ENCODE measurements around the gene RNF213.

The RNF213 gene

GRCh38 chr17:80414803-80415625 lies 154.4 kb downstream of the RNF213 start, which contains the start of gene ENDOV:
Gene ENDOV, plus strand, starts transcription at chr17:80415167. Its CDS starts 28 bp downstream, at chr17:80415195.
- peak within 1 kb of the TSS; percentile 79 for H3K27ac Mint-ChIP-seq
- H3K4me1 Mint-ChIP-seq: peaks cover 28% of the 10 kb centered on the region
- H3K27me3 Mint-ChIP-seq: peaks cover 8% of the 10 kb centered on the region
- no peaks in the 10 kb centered on the region for H3K9me3 Mint-ChIP-seq
- peaks cover 3% of the 10 kb centered on the region for H3K36me3 Mint-ChIP-seq
- H3K4me3 Mint-ChIP-seq: peak within 1 kb of the TSS; percentile 84

GRCh38 chr17:80415626-80416137 lies 155.0 kb downstream of the RNF213 start:
- peaks cover 28% of the 10 kb centered on the region for H3K4me1 Mint-ChIP-seq
- peaks cover 8% of the 10 kb centered on the region for H3K27me3 Mint-ChIP-seq
- H3K9me3 Mint-ChIP-seq: no peaks in the 10 kb centered on the region
- H3K27ac Mint-ChIP-seq: no peak overlapping the region
- H3K4me3 Mint-ChIP-seq: peak overlapping the region; percentile 84
- peaks cover 3% of the 10 kb centered on the region for H3K36me3 Mint-ChIP-seq

- Mint-ChIP-seq H3K27ac (peak overlapping the region; percentile 43), H3K4me3 (peak overlapping the region; percentile 84), H3K9me3 (no peaks in the 10 kb centered on the region), H3K4me1 (peaks cover 28% of the 10 kb centered on the region), H3K27me3 (peaks cover 8% of the 10 kb centered on the region), H3K36me3 (peaks cover 3% of the 10 kb centered on the region)
Measured at GRCh38 chr17:80416260-80416939, 155.7 kb downstream of the RNF213 start.

GRCh38 chr17:80416940-80417293 lies 156.3 kb downstream of the RNF213 start:
- no peaks in the 10 kb centered on the region for H3K9me3 Mint-ChIP-seq
- peaks cover 8% of the 10 kb centered on the region for H3K27me3 Mint-ChIP-seq
- H3K4me1 Mint-ChIP-seq: peaks cover 28% of the 10 kb centered on the region
- peak overlapping the region; percentile 84 for H3K4me3 Mint-ChIP-seq
- H3K27ac Mint-ChIP-seq: peak overlapping the region; percentile 43
- peaks cover 3% of the 10 kb centered on the region for H3K36me3 Mint-ChIP-seq

GRCh38 chr17:80418589-80418988 lies 157.9 kb downstream of the RNF213 start:
- H3K36me3 Mint-ChIP-seq: peaks cover 3% of the 10 kb centered on the region
- H3K27ac Mint-ChIP-seq: no peak overlapping the region
- H3K9me3 Mint-ChIP-seq: no peaks in the 10 kb centered on the region
- H3K27me3 Mint-ChIP-seq: peaks cover 4% of the 10 kb centered on the region
- no peak overlapping the region for H3K4me3 Mint-ChIP-seq
- H3K4me1 Mint-ChIP-seq: peaks cover 28% of the 10 kb centered on the region

- no peak overlapping the region for H3K4me3 Mint-ChIP-seq
- peaks cover 3% of the 10 kb centered on the region for H3K36me3 Mint-ChIP-seq
- H3K27me3 Mint-ChIP-seq: no peaks in the 10 kb centered on the region
- peaks cover 28% of the 10 kb centered on the region for H3K4me1 Mint-ChIP-seq
- H3K27ac Mint-ChIP-seq: no peak overlapping the region
- no peaks in the 10 kb centered on the region for H3K9me3 Mint-ChIP-seq
Measured at GRCh38 chr17:80419255-80419654, 158.6 kb downstream of the RNF213 start.

GRCh38 chr17:80421381-80422090 lies 160.9 kb downstream of the RNF213 start:
- Mint-ChIP-seq H3K27ac (no peak overlapping the region), H3K36me3 (peaks cover 3% of the 10 kb centered on the region), H3K4me3 (no peak overlapping the region), H3K4me1 (peaks cover 27% of the 10 kb centered on the region), H3K9me3 (no peaks in the 10 kb centered on the region), H3K27me3 (no peaks in the 10 kb centered on the region)

- Mint-ChIP-seq H3K4me1 (peaks cover 25% of the 10 kb centered on the region), H3K27ac (no peak overlapping the region), H3K27me3 (no peaks in the 10 kb centered on the region)
Measured at GRCh38 chr17:80422276-80422675, 161.6 kb downstream of the RNF213 start.

GRCh38 chr17:80422981-80423380 lies 162.3 kb downstream of the RNF213 start:
- H3K4me1 Mint-ChIP-seq: peaks cover 18% of the 10 kb centered on the region
- H3K27ac Mint-ChIP-seq: no peak overlapping the region
- H3K27me3 Mint-ChIP-seq: no peaks in the 10 kb centered on the region
- no peaks in the 10 kb centered on the region for H3K9me3 Mint-ChIP-seq
- no peak overlapping the region for H3K4me3 Mint-ChIP-seq
- H3K36me3 Mint-ChIP-seq: peaks cover 3% of the 10 kb centered on the region

More at GRCh38 chr17:80422276-80422675, 161.6 kb downstream of the RNF213 start:
- Mint-ChIP-seq H3K36me3 (peaks cover 3% of the 10 kb centered on the region), H3K9me3 (no peaks in the 10 kb centered on the region), H3K4me3 (no peak overlapping the region)

- no peaks in the 10 kb centered on the region for H3K27me3 Mint-ChIP-seq
- H3K27ac Mint-ChIP-seq: no peak overlapping the region
- no peak overlapping the region for H3K4me3 Mint-ChIP-seq
- H3K36me3 Mint-ChIP-seq: no peaks in the 10 kb centered on the region
- no peaks in the 10 kb centered on the region for H3K9me3 Mint-ChIP-seq
- H3K4me1 Mint-ChIP-seq: peaks cover 14% of the 10 kb centered on the region
Measured at GRCh38 chr17:80423536-80424225, 163.0 kb downstream of the RNF213 start.

GRCh38 chr17:80424261-80424660 lies 163.6 kb downstream of the RNF213 start:
- H3K4me1 Mint-ChIP-seq: peaks cover 14% of the 10 kb centered on the region
- no peaks in the 10 kb centered on the region for H3K36me3 Mint-ChIP-seq
- H3K27me3 Mint-ChIP-seq: no peaks in the 10 kb centered on the region
- H3K27ac Mint-ChIP-seq: no peak overlapping the region
- no peaks in the 10 kb centered on the region for H3K9me3 Mint-ChIP-seq
- H3K4me3 Mint-ChIP-seq: no peak overlapping the region

GRCh38 chr17:80424878-80425765 lies 164.5 kb downstream of the RNF213 start:
- Mint-ChIP-seq H3K4me1 (peaks cover 14% of the 10 kb centered on the region), H3K4me3 (no peak overlapping the region), H3K27ac (no peak overlapping the region), H3K9me3 (no peaks in the 10 kb centered on the region), H3K36me3 (no peaks in the 10 kb centered on the region), H3K27me3 (no peaks in the 10 kb centered on the region)

GRCh38 chr17:80425835-80426426 lies 165.3 kb downstream of the RNF213 start:
- H3K4me3 Mint-ChIP-seq: no peak overlapping the region
- no peaks in the 10 kb centered on the region for H3K36me3 Mint-ChIP-seq
- H3K9me3 Mint-ChIP-seq: no peaks in the 10 kb centered on the region
- H3K27me3 Mint-ChIP-seq: no peaks in the 10 kb centered on the region
- peaks cover 14% of the 10 kb centered on the region for H3K4me1 Mint-ChIP-seq
- H3K27ac Mint-ChIP-seq: no peak overlapping the region
